ENCODE measurements around the gene MRTFB. TPM values are rescaled to one million over a fixed set of nuclear protein-coding genes. Genes with fewer than 3 reads are reported as not detected.

Gene MRTFB
- total and polyA plus RNA-seq, 12 donors = 5.5 to 77.7 (median 44.3) TPM

DNA sequence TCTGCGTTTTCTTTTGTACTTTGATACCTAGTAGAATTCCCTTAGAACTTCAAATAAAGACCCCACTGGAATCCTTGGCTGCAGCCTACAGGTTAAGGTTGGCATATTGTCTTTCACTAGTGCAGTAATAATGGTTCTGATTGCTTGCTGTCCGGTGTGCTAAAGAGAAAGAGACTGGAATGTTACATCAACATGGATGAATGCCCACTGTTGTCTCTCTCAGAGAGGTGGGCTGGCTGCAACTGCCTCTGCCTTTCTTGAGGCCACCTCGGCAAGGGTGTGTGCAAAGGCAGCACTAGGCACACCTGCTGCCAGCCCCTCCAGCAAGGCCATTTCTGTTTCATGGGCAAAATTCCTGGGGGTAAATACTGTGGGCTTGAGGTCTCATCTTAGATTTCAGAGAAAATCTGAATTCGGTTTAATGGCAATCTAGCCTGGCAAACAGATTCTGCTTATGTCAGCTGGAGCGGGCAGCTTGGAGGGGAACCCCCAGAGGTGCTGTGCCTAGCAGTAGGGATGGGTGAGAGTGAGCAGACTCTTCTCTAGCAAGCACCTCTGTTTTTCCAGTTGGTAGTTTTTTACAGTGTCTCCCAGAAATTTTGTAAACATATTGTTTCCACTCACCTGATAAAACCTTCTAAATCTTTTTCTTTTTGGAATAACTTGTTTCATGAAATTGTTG is 54.0 kb downstream of the MRTFB start:
- H3K27me3 ChIP-seq = no peaks in the 10 kb centered on the region
- no peaks in the 10 kb centered on the region for H3K36me3 ChIP-seq (replicated peaks in 1 of 2)
- DNase-seq = peak in 1 of 7 donors; percentile 19
- TF ChIP-seq POLR2A (IDR thresholded peaks at IDR 0.05) (no peak), CTCF (IDR thresholded peaks at IDR 0.05) (no peak)
- 50 to 64% (median 60%) methylated on average over 5 of the region's 5 CpGs for WGBS, 4 donors
- intact Hi-C loops (cut with DNase I) = no loop called here
- H3K27ac ChIP-seq = peak overlapping the region in 3 of 5 donors; percentile 23 to 59 (median 48)
- H3K4me1 ChIP-seq (replicated peaks in 1 of 2) = peaks cover 29 to 35% of the 10 kb centered on the region in 2 donors
- H3K9me3 ChIP-seq (replicated peaks in 1 of 3) = no peaks in the 10 kb centered on the region
- H3K4me3 ChIP-seq = no peak overlapping the region

GRCh38 chr16:14125708-14126107 is 54.6 kb downstream of the MRTFB start:
- H3K27me3 ChIP-seq = no peaks in the 10 kb centered on the region
- H3K27ac ChIP-seq = peak overlapping the region in 2 of 5 donors; percentile 23 to 59
- no peak for DNase-seq
- WGBS, 4 donors = 39 to 44% (median 41%) methylated on average over 3 of the region's 3 CpGs
- no peaks in the 10 kb centered on the region for H3K9me3 ChIP-seq (replicated peaks in 1 of 3)
- H3K4me1 ChIP-seq (replicated peaks in 1 of 2) = peaks cover 26 to 30% of the 10 kb centered on the region in 2 donors
- H3K4me3 ChIP-seq = no peak overlapping the region
- TF ChIP-seq POLR2A (IDR thresholded peaks at IDR 0.05) (no peak), CTCF (IDR thresholded peaks at IDR 0.05) (no peak)
- H3K36me3 ChIP-seq (replicated peaks in 1 of 2) = no peaks in the 10 kb centered on the region
- intact Hi-C loops (cut with DNase I) = no loop called here

DNA sequence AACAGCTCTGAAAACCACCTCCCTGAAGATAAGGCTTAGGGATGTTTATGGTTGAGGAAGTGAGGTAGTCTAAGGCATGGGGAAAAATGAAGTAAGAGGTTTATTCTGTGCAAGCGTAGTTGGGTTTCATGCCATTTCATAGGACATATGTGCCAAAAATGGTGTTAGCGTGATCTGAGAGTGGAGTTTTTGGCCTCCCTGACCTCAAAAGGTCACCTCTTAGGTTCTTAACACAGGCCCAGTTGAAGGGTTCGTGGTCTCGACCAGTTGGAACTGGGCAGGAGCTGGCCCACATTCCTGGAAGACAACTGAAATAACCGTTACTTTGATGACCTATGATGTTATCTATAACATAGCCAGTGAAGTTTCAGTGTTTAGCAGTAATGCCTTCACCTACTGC is 57.0 kb downstream of the MRTFB start:
- Histone ChIP-seq H3K36me3 (replicated peaks in 1 of 2) (no peaks in the 10 kb centered on the region), H3K27ac (no peak overlapping the region), H3K9me3 (replicated peaks in 1 of 3) (no peaks in the 10 kb centered on the region), H3K4me1 (replicated peaks in 1 of 2) (peaks cover 21 to 29% of the 10 kb centered on the region in 2 donors), H3K4me3 (no peak overlapping the region), H3K27me3 (no peaks in the 10 kb centered on the region)
- WGBS, 4 donors = 77 to 93% (median 89%) methylated on average over 5 of the region's 5 CpGs
- TF ChIP-seq POLR2A (IDR thresholded peaks at IDR 0.05) (no peak), CTCF (IDR thresholded peaks at IDR 0.05) (no peak)
- intact Hi-C loops (cut with DNase I) = no loop called here
- no peak for DNase-seq

DNA sequence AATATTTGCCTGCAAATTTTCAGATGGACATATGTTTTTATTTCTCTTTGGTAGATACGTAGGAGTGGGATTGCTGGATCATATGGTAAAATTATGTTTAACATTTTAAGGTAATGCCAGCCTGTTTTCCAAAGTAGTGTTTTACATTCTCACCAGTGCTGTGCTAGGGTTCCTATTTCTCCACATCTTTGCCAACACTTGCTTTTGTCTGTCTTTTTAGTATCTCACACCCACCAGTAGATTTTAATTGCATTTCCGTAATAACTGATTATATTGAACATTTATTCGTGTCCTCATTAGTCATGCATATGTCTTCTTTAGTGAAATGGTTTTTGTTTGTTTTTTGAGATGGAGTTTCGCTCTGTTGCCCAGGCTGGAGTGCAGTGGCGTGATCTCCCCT is 58.4 kb downstream of the MRTFB start:
- H3K9me3 ChIP-seq (replicated peaks in 1 of 3) = no peaks in the 10 kb centered on the region
- peaks cover 21 to 29% of the 10 kb centered on the region in 2 donors for H3K4me1 ChIP-seq (replicated peaks in 1 of 2)
- WGBS, 4 donors = 95 to 100% (median 98%) methylated on average over 5 of the region's 5 CpGs
- intact Hi-C loops (cut with DNase I) = no loop called here
- no peaks in the 10 kb centered on the region for H3K36me3 ChIP-seq (replicated peaks in 1 of 2)
- H3K27me3 ChIP-seq = no peaks in the 10 kb centered on the region
- no peak for DNase-seq
- H3K27ac ChIP-seq = no peak overlapping the region
- H3K4me3 ChIP-seq = no peak overlapping the region
- no peak for TF ChIP-seq POLR2A (IDR thresholded peaks at IDR 0.05)
- no peak for TF ChIP-seq CTCF (IDR thresholded peaks at IDR 0.05)
